ENCODE data around the gene SLC38A4. TPM values are rescaled to one million over a fixed set of nuclear protein-coding genes. Genes with fewer than 3 reads are reported as not detected.

The SLC38A4 gene
- total RNA-seq, 2 donors from 2014 or later = 1.3 to 5.6 TPM

- Histone ChIP-seq H3K4me1 (replicated peaks) (no peaks in the 10 kb centered on the region), H3K36me3 (no peaks in the 10 kb centered on the region), H3K27ac (no peak overlapping the region), H3K27me3 (replicated peaks; ENCODE audit: insufficient read depth) (no peaks in the 10 kb centered on the region), H3K4me3 (no peak overlapping the region), H3K9me3 (no peaks in the 10 kb centered on the region)
- TF ChIP-seq CTCF (IDR thresholded peaks at IDR 0.05) = no peak
- no peak for TF ChIP-seq POLR2AphosphoS5 (IDR thresholded peaks at IDR 0.05)
- no peak for TF ChIP-seq POLR2A (IDR thresholded peaks at IDR 0.05)
- intact Hi-C loops (cut with DNase I) = no loop called here
- no peak for DNase-seq (ENCODE audit: low spot score)
Observed at GRCh38 chr12:46818642-46819041, 7.2 kb downstream of the SLC38A4 start.

GRCh38 chr12:46815809-46816208, 10.0 kb downstream of the SLC38A4 start:
- Histone ChIP-seq H3K27ac (no peak overlapping the region), H3K27me3 (replicated peaks; ENCODE audit: insufficient read depth) (no peaks in the 10 kb centered on the region), H3K4me1 (replicated peaks) (no peaks in the 10 kb centered on the region), H3K9me3 (no peaks in the 10 kb centered on the region), H3K4me3 (no peak overlapping the region), H3K36me3 (no peaks in the 10 kb centered on the region)
- intact Hi-C loops (cut with DNase I) = no loop called here
- no peak for TF ChIP-seq POLR2AphosphoS5 (IDR thresholded peaks at IDR 0.05)
- no peak for TF ChIP-seq CTCF (IDR thresholded peaks at IDR 0.05)
- no peak for TF ChIP-seq POLR2A (IDR thresholded peaks at IDR 0.05)
- 46% methylated on average over 2 of the region's 2 CpGs for WGBS
- no peak for DNase-seq (ENCODE audit: low spot score)

GRCh38 chr12:46814143-46814542, 11.7 kb downstream of the SLC38A4 start:
- intact Hi-C loops (cut with DNase I) = no loop called here
- H3K9me3 ChIP-seq = no peaks in the 10 kb centered on the region
- H3K4me1 ChIP-seq (replicated peaks) = no peaks in the 10 kb centered on the region
- no peak for TF ChIP-seq CTCF (IDR thresholded peaks at IDR 0.05)
- TF ChIP-seq POLR2A (IDR thresholded peaks at IDR 0.05) = no peak
- TF ChIP-seq POLR2AphosphoS5 (IDR thresholded peaks at IDR 0.05) = no peak
- 94% methylated on average over 2 of the region's 2 CpGs for whole genome bisulfite sequencing
- no peak for DNase-seq (ENCODE audit: low spot score)
- no peaks in the 10 kb centered on the region for H3K36me3 ChIP-seq
- no peak overlapping the region for H3K4me3 ChIP-seq
- H3K27me3 ChIP-seq (replicated peaks; ENCODE audit: insufficient read depth) = no peaks in the 10 kb centered on the region
- no peak overlapping the region for H3K27ac ChIP-seq

- H3K27me3 ChIP-seq (replicated peaks; ENCODE audit: insufficient read depth) = no peaks in the 10 kb centered on the region
- H3K36me3 ChIP-seq = no peaks in the 10 kb centered on the region
- no peak overlapping the region for H3K27ac ChIP-seq
- no peak for DNase-seq (ENCODE audit: low spot score)
- WGBS = 75% methylated on average over 1 of the region's 1 CpG
- intact Hi-C loops (cut with DNase I) = no loop called here
- H3K9me3 ChIP-seq = no peaks in the 10 kb centered on the region
- H3K4me3 ChIP-seq = no peak overlapping the region
- no peak for TF ChIP-seq POLR2A (IDR thresholded peaks at IDR 0.05)
- TF ChIP-seq POLR2AphosphoS5 (IDR thresholded peaks at IDR 0.05) = no peak
- TF ChIP-seq CTCF (IDR thresholded peaks at IDR 0.05) = no peak
- no peaks in the 10 kb centered on the region for H3K4me1 ChIP-seq (replicated peaks)
Observed at GRCh38 chr12:46811185-46811584, 14.6 kb downstream of the SLC38A4 start.

- H3K9me3 ChIP-seq = no peaks in the 10 kb centered on the region
- H3K27ac ChIP-seq = no peak overlapping the region
- no peaks in the 10 kb centered on the region for H3K36me3 ChIP-seq
- intact Hi-C loops (cut with DNase I) = no loop called here
- whole genome bisulfite sequencing = 77% methylated on average over 5 of the region's 5 CpGs
- no peaks in the 10 kb centered on the region for H3K27me3 ChIP-seq (replicated peaks; ENCODE audit: insufficient read depth)
- TF ChIP-seq POLR2AphosphoS5 (IDR thresholded peaks at IDR 0.05) (no peak), CTCF (IDR thresholded peaks at IDR 0.05) (no peak), POLR2A (IDR thresholded peaks at IDR 0.05) (no peak)
- no peaks in the 10 kb centered on the region for H3K4me1 ChIP-seq (replicated peaks)
- no peak overlapping the region for H3K4me3 ChIP-seq
- DNase-seq (ENCODE audit: low spot score) = no peak
Observed at GRCh38 chr12:46808955-46809697, 16.7 kb downstream of the SLC38A4 start.
